GM23338 (cell line): ENCODE results near the gene KLHL5. TPM values are rescaled to one million over a fixed set of nuclear protein-coding genes. Genes with fewer than 3 reads are reported as not detected.
A peak's percentile ranks its signal among the peaks of the same experiment; 100 is the strongest.

Experiments
- ATAC-seq: fragments of 200-7000 bp; cut with Tn5 transposase; 3 replicates; pipeline ENCODE4 v1.9.1; 2020
- DNase-seq: peaks from one replicate; pipeline ENCODE4 v3.0.0-alpha.2; 2015; ENCODE audit warnings: low spot score
- H2AFZ ChIP-seq: fragments of 200-600 bp; sonication (generic); 2 replicates; pipeline ENCODE4 v1.8.0; 2016; ENCODE audit warnings: antibody characterized with exemption, mild to moderate bottlenecking, moderate library complexity
- H3F3A ChIP-seq: fragments of 200-600 bp; sonication (generic); replicated peaks from 2 replicates; pipeline ENCODE4 v1.8.0; 2017; ENCODE audit warnings: antibody characterized with exemption, mixed run types, low read depth
- H3K27ac ChIP-seq: fragments of 200-600 bp; sonication (generic); 2 replicates; pipeline ENCODE4 v1.6.1; 2016; ENCODE audit warnings: low read depth
- H3K27me3 ChIP-seq: fragments of 200-600 bp; sonication (generic); 2 replicates; pipeline ENCODE4 v1.8.0; 2016; ENCODE audit warnings: mild to moderate bottlenecking, mixed run types, moderate library complexity; ENCODE audit not compliant: insufficient read depth
- H3K36me3 ChIP-seq: fragments of 200-600 bp; sonication (generic); 2 replicates; pipeline ENCODE4 v1.8.0; 2016; ENCODE audit warnings: mild to moderate bottlenecking; ENCODE audit not compliant: insufficient read depth
- H3K4me1 ChIP-seq: fragments of 200-600 bp; sonication (generic); 2 replicates; pipeline ENCODE4 v1.8.0; 2016; ENCODE audit warnings: mild to moderate bottlenecking, moderate library complexity; ENCODE audit not compliant: insufficient read depth
- H3K4me2 ChIP-seq: fragments of 200-600 bp; sonication (generic); 2 replicates; pipeline ENCODE4 v1.7.1; 2017; ENCODE audit warnings: mixed run types
- H3K4me3 ChIP-seq: fragments of 200-600 bp; sonication (generic); 2 replicates; pipeline ENCODE4 v1.6.1; 2016; ENCODE audit warnings: mixed run types
- H3K79me2 ChIP-seq: fragments of 200-600 bp; sonication (generic); replicated peaks from 2 replicates; pipeline ENCODE4 v1.8.0; 2017; ENCODE audit warnings: mild to moderate bottlenecking; ENCODE audit not compliant: insufficient read depth
- H3K9me2 ChIP-seq: fragments of 200-600 bp; sonication (generic); 2 replicates; pipeline ENCODE4 v1.8.0; 2017; ENCODE audit not compliant: insufficient read depth
- H4K20me1 ChIP-seq: fragments of 200-600 bp; sonication (generic); replicated peaks from 2 replicates; pipeline ENCODE4 v1.8.0; 2017; ENCODE audit warnings: mild to moderate bottlenecking; ENCODE audit not compliant: insufficient read depth
- H3K27ac Mint-ChIP-seq: 2 replicates; pipeline ENCODE4 v1.8.0; 2020; ENCODE audit warnings: inconsistent platforms, mild to moderate bottlenecking, moderate library complexity, mixed read lengths
- H3K27me3 Mint-ChIP-seq: 3 replicates; pipeline ENCODE4 v1.8.0; 2022; ENCODE audit warnings: low read depth, mild to moderate bottlenecking, moderate library complexity, mixed read lengths, inconsistent platforms; ENCODE audit not compliant: insufficient read depth, poor library complexity
- H3K36me3 Mint-ChIP-seq: 3 replicates; pipeline ENCODE4 v1.8.0; 2021; ENCODE audit warnings: low read depth, mild to moderate bottlenecking, inconsistent platforms, moderate library complexity, mixed read lengths
- H3K4me1 Mint-ChIP-seq: 3 replicates; pipeline ENCODE4 v1.8.0; 2020; ENCODE audit warnings: mild to moderate bottlenecking, inconsistent platforms, mixed read lengths
- H3K4me3 Mint-ChIP-seq: 3 replicates; pipeline ENCODE4 v1.8.0; 2021; ENCODE audit warnings: moderate library complexity, mild to moderate bottlenecking, inconsistent platforms, mixed read lengths
- H3K9me3 Mint-ChIP-seq: 3 replicates; pipeline ENCODE4 v1.8.0; 2020; ENCODE audit warnings: moderate library complexity, mild to moderate bottlenecking, inconsistent platforms, mixed read lengths
- CREB1 ChIP-seq: fragments of 250-450 bp; sonication (Bioruptor Pico); IDR thresholded peaks from 2 replicates; pipeline ENCODE4 v1.5.0; 2020; ENCODE audit warnings: low read depth, mild to moderate bottlenecking, moderate library complexity
- CTCF ChIP-seq, 2 experiments: fragments of 200-600 bp in 1 of 2; sonication (generic) in 1 of 2; conservative IDR thresholded peaks; 2 replicates each; pipeline versions ENCODE4 v1.5.1 to v1.6.1; 2016 to 2017; ENCODE audit warnings: antibody characterized with exemption in 2 of 2, low read depth in 2 of 2, mild to moderate bottlenecking in 2 of 2, moderate library complexity in 1 of 2
- ETS1 ChIP-seq: IDR thresholded peaks from 2 replicates; pipeline ENCODE4 v1.6.1; 2016; ENCODE audit warnings: antibody characterized with exemption
- EZH2 ChIP-seq: fragments of 200-600 bp; sonication (generic); IDR thresholded peaks from one replicate; pipeline ENCODE4 v1.8.0; 2017; ENCODE audit warnings: antibody characterized with exemption, mild to moderate bottlenecking, low read depth; ENCODE audit not compliant: unreplicated experiment
- JUNB ChIP-seq: IDR thresholded peaks from one replicate; pipeline ENCODE4 v1.6.1; 2016; ENCODE audit warnings: antibody characterized with exemption; ENCODE audit not compliant: unreplicated experiment
- POLR2AphosphoS5 ChIP-seq: IDR thresholded peaks from 2 replicates; pipeline ENCODE4 v1.6.1; 2016; ENCODE audit warnings: antibody characterized with exemption, low read depth
- STAT1 ChIP-seq: IDR thresholded peaks from one replicate; pipeline ENCODE4 v1.6.1; 2016; ENCODE audit warnings: antibody characterized with exemption; ENCODE audit not compliant: unreplicated experiment
- ZNF114 ChIP-seq: fragments of 250-450 bp; sonication (Bioruptor Pico); IDR thresholded peaks from 2 replicates; pipeline ENCODE4 v1.5.0; 2020; ENCODE audit warnings: mild to moderate bottlenecking, moderate library complexity
- ZNF331 ChIP-seq: fragments of 250-450 bp; sonication (Bioruptor Pico); IDR thresholded peaks from 2 replicates; pipeline ENCODE4 v1.5.0; 2020; ENCODE audit warnings: low read depth, mild to moderate bottlenecking, moderate library complexity
- long read RNA-seq: library from polyadenylated mRNA; unstranded; transcript quantifications from one replicate; pipeline ENCODE4 v2.0.0, GENCODE V29; 2020; ENCODE audit not compliant: unreplicated experiment
- polyA plus RNA-seq: library from polyadenylated mRNA; unstranded; fragments of >200 nt; fragmentation: Nextera tagmentation; extraction: Ambion mirVana; gene quantifications from 2 replicates; pipeline ENCODE4 v1.2.1, GENCODE V29; 2016
- total RNA-seq: library from RNA; depleted of rRNA; stranded (reverse); fragments of >200 nt; shearing (Covaris generic); gene quantifications from 2 replicates; pipeline ENCODE4 v1.2.3, GENCODE V29; 2014; rRNA removed
- TF ChIP-seq, protein P1 (sequence below): IDR thresholded peaks from one replicate; pipeline ENCODE4 v1.6.1; 2018; ENCODE audit warnings: antibody characterized with exemption; ENCODE audit not compliant: unreplicated experiment

The KLHL5 gene
- total RNA-seq (24.5 and 26.9 TPM in 2 replicates), polyA plus RNA-seq (9.0 and 9.4 TPM in 2 replicates)
- long read RNA-seq, partial matches to known transcripts: 3 of 6 reads
- long read RNA-seq, other reads (novel, unspliced or antisense): 2 of 6 reads

DNA sequence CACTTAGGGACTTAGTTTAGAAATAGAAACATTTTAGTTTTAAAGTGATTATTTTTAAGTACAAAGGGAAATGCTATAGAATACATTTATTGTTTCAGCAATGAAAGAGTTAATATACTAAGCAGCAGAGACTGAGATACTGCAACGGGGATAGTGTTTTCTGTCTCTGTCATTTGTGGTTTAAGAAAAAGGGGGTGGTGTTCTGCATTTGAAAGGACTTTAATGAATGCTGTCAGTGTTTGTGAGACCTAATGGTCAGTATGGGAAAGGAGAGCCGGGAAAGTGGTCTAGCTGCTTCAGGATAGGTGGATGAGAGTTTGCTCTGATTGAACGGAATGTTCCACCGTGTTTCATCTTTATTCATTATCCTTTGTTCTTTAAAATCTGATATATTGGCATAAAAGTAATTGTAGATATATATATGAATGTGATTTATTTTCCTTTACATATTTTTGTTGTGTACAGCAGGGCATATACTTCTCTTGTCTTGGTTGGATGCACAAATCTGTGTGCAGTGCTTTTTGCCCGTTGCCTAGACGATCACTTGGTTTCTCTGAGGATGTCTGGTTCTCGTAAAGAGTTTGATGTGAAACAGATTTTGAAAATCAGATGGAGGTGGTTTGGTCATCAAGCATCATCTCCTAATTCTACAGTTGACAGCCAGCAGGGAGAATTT lies at the start of gene KLHL5:
Gene KLHL5 (plus strand): TSS at position 139 of the 676 bp plus-strand sequence. CDS start 421 bp downstream, at position 560.
- Histone ChIP-seq H3K9me2 (no peaks in the 10 kb centered on the region), H3K4me2 (peak within 1 kb of the TSS; percentile 56), H3K79me2 (peaks cover 6% of the 10 kb centered on the region; the same call in 1 of the 2 replicates), H3K27ac (no peak within 1 kb of the TSS), H3K4me1 (peaks cover 21% of the 10 kb centered on the region), H3F3A (no peaks in the 10 kb centered on the region), H3K36me3 (no peaks in the 10 kb centered on the region), H4K20me1 (no peaks in the 10 kb centered on the region), H2AFZ (no peak within 1 kb of the TSS), H3K4me3 (peak within 1 kb of the TSS; percentile 23; the same call in 1 of the 2 replicates), H3K27me3 (no peaks in the 10 kb centered on the region)
- TF ChIP-seq EZH2 (no peak), CTCF (conservative IDR thresholded peaks at IDR 0.05; ENCODE audit: low read depth in 2 of 2) (no peak), ZNF331 (CRISPR knock-in tag) (no peak), STAT1 (no peak), ZNF114 (CRISPR knock-in tag) (no peak), JUNB (no peak), POLR2AphosphoS5 (no peak), CREB1 (CRISPR knock-in tag) (no peak)
- TF ChIP-seq, protein P1, sequence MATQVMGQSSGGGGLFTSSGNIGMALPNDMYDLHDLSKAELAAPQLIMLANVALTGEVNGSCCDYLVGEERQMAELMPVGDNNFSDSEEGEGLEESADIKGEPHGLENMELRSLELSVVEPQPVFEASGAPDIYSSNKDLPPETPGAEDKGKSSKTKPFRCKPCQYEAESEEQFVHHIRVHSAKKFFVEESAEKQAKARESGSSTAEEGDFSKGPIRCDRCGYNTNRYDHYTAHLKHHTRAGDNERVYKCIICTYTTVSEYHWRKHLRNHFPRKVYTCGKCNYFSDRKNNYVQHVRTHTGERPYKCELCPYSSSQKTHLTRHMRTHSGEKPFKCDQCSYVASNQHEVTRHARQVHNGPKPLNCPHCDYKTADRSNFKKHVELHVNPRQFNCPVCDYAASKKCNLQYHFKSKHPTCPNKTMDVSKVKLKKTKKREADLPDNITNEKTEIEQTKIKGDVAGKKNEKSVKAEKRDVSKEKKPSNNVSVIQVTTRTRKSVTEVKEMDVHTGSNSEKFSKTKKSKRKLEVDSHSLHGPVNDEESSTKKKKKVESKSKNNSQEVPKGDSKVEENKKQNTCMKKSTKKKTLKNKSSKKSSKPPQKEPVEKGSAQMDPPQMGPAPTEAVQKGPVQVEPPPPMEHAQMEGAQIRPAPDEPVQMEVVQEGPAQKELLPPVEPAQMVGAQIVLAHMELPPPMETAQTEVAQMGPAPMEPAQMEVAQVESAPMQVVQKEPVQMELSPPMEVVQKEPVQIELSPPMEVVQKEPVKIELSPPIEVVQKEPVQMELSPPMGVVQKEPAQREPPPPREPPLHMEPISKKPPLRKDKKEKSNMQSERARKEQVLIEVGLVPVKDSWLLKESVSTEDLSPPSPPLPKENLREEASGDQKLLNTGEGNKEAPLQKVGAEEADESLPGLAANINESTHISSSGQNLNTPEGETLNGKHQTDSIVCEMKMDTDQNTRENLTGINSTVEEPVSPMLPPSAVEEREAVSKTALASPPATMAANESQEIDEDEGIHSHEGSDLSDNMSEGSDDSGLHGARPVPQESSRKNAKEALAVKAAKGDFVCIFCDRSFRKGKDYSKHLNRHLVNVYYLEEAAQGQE: no peak
- Mint-ChIP-seq H3K27ac (no peak within 1 kb of the TSS), H3K4me1 (peaks cover 34% of the 10 kb centered on the region), H3K4me3 (peak within 1 kb of the TSS; percentile 55), H3K36me3 (no peaks in the 10 kb centered on the region), H3K9me3 (no peaks in the 10 kb centered on the region), H3K27me3 (no peaks in the 10 kb centered on the region)
- peak; percentile 85 for DNase-seq
- ATAC-seq: peak; percentile 98

DNA sequence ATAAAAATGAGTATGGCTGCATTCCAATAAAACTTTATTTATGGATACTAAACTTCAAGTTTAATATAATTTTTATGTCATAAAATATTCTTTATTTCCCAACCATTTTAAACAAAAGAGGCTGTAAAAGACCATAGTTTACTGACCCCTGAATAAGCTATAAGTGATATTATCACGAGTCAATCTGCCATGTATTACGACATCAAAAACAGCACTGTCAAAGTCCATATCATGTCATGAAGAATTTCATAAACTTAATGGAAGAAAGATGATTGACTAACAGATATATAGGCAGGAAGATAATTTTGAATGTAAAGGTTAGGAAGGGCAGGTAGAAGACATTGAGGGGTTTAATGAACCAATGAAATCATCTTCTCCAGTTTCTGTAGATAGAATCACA lies 48.0 kb upstream of the KLHL5 start:
- H3K36me3 Mint-ChIP-seq: peaks cover 3% of the 10 kb centered on the region; the same call in 1 of the 3 replicates
- Histone ChIP-seq H3K4me3 (no peak overlapping the region), H4K20me1 (no peaks in the 10 kb centered on the region), H3K4me1 (no peaks in the 10 kb centered on the region), H3K79me2 (no peaks in the 10 kb centered on the region), H3K27ac (no peak overlapping the region), H3K36me3 (no peaks in the 10 kb centered on the region), H3F3A (no peaks in the 10 kb centered on the region), H3K27me3 (no peaks in the 10 kb centered on the region), H2AFZ (no peak overlapping the region), H3K9me2 (0 out of 2 replicates have a peak, but pooled peaks cover 4% of the 10 kb centered on the region), H3K4me2 (no peak overlapping the region)
- DNase-seq: no peak
- no peak overlapping the region for H3K4me3 Mint-ChIP-seq
- no peaks in the 10 kb centered on the region for H3K27me3 Mint-ChIP-seq
- H3K27ac Mint-ChIP-seq: no peak overlapping the region
- 0 out of 3 replicates have a peak, but pooled peaks cover 3% of the 10 kb centered on the region for H3K4me1 Mint-ChIP-seq
- no peak for ATAC-seq
- peaks cover 2% of the 10 kb centered on the region; the same call in 1 of the 3 replicates for H3K9me3 Mint-ChIP-seq
- TF ChIP-seq ZNF331 (CRISPR knock-in tag): no peak
- no peak for TF ChIP-seq EZH2
- no peak for TF ChIP-seq POLR2AphosphoS5
- TF ChIP-seq ZNF114 (CRISPR knock-in tag): no peak
- TF ChIP-seq CREB1 (CRISPR knock-in tag): no peak
- TF ChIP-seq CTCF (conservative IDR thresholded peaks at IDR 0.05; ENCODE audit: low read depth in 2 of 2): no peak
- no peak for TF ChIP-seq ETS1
